Renal pelvis (tissue), 4 donors: ENCODE measurements around the gene CMKLR1. TPM values are rescaled to one million over a fixed set of nuclear protein-coding genes. Genes with fewer than 3 reads are reported as not detected.

Source experiments
- DNase-seq: peaks from one replicate; pipeline ENCODE4 v3.0.0-alpha.2; 2013
- polyA plus RNA-seq, 3 donors: library from polyadenylated mRNA; unstranded; fragments of 120-200 nt; gene quantifications; one replicate each; pipeline ENCODE4 v1.2.1, GENCODE V29; 2013; ENCODE audit not compliant: insufficient read length in 3 of 3

CMKLR1 gene
- polyA plus RNA-seq, 3 donors = 3.3 to 5.8 (median 4.3) TPM

DNA sequence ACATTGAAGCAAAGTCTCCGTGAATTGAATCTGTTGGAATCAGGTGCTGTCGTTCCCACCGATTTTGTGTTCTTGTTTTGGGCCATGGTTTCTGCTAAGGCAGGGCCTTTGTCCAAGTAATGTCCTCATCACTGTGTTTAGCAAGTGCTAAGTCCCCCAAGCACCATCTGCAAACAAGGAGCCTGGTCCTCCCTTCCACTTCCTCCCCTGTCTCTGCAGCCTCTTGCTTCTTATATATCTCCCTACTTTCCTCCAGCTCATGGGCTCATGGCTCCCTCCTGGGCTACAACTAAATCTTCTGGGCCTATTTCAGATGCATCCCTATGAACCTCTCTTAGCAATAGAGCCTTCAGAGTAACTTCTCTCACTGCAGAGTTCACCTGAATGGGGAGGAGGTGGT, 25.8 kb upstream of the CMKLR1 start:
- no peak for DNase-seq

- DNase-seq = no peak
Measured at GRCh38 chr12:108363565-108363964, 24.5 kb upstream of the CMKLR1 start.

- no peak for DNase-seq
Measured at GRCh38 chr12:108363165-108363564, 24.1 kb upstream of the CMKLR1 start.

DNA sequence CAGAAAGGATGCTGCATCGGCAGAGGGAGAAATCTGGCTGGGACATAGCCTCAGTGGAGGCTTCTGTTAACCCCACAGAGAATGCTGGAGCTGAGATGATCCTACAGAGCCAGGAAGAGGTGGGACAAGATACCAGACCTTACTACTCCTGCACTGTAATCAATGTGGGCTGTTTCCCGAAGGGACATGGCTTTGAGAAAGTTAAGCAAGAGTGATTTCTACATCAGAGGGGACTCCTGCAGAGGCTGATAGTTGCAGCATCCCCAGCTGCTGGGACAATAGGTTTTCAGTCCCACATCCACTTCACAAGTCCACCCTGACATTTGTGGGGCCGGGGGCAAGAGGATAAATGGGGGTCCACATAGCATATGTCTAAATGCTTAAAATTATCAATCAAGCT, 22.5 kb upstream of the CMKLR1 start:
- DNase-seq = no peak

DNA sequence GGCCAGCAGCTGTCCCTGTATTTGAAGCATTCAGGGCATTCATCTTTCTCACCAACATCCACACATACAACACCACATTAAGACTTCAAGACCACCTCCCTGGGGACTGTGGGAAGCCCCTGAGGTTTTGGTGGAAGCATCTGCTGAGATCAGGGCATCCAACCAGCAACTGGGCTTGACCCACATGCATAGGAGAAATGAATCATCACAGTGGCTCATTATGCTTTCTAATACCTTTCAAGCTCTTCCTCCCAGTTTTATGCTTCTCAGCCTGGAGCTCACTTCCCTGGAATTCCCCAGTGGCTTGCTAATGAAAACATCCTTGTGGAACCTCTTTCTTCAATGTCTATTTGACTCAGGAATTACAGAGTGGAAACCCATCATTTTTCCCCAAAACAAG, 21.4 kb upstream of the CMKLR1 start:
- DNase-seq = no peak

DNA sequence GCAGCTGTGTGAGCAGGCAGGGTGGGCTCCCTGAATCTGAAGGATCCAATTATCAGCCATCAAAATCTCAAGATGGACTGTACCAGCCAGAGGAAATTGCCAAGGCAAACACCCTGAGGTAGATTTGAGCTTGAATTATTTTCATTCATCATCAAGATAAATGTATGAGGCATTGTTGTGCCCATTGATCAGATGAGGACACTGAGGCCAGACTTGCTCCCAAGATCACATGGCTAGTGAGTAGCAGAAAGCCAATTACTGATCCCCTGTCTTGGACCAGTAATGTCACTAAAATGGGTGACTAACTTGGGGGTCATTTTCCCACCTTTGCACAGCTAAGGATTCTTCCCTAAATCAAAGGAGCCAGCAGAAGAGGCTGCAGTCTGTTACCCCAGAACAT, 20.9 kb upstream of the CMKLR1 start:
- no peak for DNase-seq

DNA sequence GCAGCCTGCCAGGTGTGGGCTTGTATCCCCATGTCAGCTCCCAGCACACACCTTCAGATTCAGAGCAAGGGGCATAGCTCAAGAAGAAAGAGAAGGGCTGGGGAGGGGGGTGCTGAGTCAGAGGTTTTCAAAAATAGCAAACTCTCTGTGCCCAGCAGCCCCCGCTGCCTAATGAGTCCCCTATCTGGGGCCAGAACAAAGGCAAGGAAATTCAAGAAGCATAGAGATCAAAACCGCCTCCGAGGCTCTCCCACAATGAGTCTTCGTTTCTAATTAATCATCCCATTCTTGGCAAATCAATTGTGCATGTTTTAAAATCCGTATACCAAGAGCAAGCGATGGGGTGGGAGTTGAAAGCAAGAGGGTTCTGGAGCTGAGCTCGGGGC, 19.5 kb upstream of the CMKLR1 start:
- DNase-seq = no peak

DNA sequence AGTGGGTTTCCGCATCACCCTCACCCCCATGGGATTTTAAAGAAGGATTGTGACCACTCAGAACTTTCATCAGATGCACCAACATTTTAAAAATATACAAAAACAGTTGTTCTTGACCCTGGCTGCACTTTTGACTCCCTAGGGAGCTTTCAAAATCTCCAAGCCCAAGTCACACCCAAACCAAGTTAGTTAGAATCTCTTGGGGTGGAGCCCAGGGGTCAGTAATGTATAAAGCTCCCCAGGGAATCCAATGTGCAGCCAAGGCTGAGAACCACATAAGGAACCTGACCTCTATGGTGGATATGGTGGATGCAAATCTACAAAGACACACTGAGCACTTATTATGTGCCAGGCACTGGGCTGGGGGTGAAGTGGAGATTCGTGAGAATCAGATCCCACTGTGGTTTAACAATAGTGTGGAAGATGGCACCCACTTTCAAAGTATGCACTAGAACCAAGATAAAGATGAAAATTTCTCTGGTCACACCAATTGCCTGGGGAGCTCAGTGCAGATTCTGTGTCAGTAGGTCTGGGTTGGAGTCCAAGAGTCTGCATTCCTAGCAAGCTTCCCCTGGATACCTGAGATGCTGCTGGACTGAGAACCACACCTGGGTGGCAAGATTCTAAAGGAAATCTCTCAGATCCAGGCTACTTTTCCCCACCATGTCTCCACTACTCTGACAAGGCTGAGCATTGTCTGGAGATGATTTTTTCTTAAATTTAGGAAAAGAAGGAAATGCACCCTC, 18.9 kb upstream of the CMKLR1 start:
- DNase-seq = no peak

DNA sequence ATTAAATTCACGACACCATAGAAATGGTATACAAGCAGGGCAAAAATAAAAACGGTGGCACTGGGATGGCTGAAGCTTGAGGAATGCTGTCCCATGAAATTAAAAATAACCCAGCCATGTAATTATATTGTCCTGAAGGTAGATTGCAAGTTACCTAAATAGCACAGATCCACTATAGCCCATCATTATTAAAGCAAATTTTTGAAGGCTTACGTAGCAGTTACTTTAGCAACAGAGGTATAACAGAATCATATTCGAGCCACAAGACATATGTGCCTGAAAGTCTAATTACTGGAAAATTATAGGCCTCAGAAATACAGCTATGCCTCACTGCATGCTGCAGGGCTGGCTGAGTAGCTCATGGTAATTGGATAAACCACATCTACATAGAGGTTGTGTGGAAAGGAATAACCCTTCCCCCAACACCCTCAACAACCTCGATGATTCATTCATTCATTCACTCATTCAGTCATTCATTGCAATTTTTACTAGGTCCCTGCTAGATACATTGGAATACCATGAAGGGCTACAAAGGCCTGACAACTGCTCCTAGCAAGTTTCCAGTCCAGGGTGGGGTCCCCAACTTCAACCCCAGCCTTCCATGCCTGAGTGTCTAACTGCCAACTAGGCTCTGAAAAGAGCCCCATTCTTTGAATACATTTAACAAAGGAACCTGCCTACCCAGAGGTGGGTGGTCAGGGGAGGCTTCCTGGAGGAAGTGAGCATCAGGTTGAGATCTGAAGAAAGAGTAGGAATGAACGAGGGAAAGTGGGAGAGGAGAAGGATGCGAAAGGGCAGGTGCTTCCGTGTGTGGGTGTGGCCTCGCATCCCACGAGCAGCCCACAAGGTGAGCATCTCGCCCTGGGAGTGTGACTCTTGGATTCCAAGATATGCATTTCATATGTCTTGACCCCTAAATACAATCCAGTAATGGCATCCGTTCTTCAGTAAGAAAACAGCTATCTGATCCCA, 18.0 kb upstream of the CMKLR1 start:
- DNase-seq = peak; percentile 48

- DNase-seq = no peak
Measured at GRCh38 chr12:108355069-108355468, 16.0 kb upstream of the CMKLR1 start.

DNA sequence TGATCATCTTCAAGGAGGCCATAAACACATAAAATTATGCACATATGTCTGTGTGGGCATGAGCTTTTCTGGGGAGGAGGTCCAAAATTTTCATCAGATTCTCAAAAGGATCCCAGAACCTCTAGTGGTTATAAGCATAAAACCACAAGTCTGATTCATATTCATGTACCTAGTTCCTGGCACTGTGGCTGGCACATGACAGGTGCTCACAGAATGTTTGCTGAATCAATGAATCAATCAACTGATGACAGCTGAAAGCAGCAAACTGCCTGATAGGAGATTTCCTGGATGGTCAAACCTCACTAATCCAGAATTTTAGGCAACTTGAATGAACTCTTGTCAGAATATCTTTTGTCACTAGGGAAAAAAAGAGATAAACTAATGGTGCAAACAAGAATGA, 13.5 kb upstream of the CMKLR1 start:
- no peak for DNase-seq

DNA sequence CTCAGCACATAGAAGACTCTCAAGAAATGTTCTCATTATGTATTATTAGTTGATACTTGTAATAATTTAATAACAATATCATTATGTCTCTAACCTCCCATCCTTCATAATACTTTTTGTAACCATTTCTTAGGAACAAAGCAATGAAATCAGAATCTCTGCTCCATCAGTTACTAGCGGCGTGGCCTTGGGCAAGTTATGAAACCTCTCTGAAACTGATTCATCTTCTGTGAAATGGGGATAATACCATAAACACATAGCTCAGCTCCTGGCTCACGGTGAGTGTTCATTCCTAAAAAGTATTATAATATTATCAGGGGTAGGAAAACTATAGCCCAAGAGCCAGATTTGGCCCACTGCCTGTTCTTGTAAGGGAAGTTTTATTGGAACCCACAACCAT, 11.4 kb upstream of the CMKLR1 start:
- no peak for DNase-seq

DNA sequence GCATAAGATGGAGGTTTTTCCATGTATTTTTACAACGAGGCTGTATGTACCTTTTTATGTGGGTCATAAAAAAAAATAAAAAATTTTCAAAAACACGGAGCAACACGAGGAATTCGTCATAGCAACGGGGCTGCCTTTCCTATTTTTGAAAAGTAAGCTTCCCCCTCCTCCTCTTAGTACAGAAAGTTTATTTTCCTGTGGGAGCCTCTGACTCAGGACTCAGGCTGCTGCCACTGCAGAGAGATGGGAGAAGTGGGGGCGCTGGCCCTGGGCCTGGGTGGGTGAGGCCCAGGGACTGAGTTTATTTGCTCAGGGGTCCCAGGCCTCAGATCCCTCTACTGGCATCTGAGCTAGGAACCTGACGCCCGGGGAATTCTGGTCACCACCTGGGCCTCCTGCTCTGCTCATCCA, 10.2 kb upstream of the CMKLR1 start:
- no peak for DNase-seq

GRCh38 chr12:108348842-108349241, 9.7 kb upstream of the CMKLR1 start:
- no peak for DNase-seq

DNA sequence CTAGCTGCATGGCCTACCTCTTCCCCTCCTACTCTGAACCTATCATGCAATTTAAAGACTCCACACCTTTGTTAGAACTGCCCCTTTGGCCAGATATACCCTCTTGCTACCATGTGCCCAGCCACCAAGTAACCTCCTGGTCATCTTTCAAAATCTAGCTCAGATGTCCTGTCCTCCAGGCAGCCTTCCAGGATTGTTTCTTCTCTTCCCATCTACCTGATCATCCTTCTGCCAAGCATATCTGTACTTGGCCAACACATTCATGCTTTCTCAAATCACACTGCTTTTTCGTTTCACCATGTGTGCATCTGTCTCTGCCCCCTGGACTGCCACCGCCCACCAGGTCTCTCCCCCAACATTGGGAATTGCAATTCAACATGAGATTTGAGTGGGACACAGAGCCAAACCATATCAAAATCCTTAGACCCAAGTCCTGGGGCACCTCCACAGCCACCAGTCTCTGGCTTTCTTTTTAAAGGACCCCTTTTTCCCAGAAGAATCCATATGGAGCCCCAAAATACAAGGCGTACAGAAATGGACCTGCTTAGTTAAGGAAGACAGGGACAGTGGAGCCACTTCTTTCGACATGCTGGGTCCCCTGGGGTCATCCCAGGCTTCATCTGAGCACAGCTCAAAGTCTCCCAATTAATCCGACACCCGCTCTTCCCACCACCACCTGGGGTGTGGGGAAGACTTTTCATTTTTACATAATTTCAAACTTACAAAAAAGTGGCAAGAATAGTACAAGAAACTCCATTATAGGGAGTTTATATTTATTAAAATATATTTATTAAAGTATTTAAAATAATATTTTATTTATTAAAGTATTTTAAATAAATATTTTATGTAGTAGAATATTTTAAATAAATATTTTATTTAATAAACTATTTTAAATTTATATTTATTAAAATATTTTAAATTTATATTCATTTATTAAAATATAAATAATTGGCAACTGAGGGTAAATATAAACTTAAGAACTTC, 7.9 kb upstream of the CMKLR1 start:
- no peak for DNase-seq

DNA sequence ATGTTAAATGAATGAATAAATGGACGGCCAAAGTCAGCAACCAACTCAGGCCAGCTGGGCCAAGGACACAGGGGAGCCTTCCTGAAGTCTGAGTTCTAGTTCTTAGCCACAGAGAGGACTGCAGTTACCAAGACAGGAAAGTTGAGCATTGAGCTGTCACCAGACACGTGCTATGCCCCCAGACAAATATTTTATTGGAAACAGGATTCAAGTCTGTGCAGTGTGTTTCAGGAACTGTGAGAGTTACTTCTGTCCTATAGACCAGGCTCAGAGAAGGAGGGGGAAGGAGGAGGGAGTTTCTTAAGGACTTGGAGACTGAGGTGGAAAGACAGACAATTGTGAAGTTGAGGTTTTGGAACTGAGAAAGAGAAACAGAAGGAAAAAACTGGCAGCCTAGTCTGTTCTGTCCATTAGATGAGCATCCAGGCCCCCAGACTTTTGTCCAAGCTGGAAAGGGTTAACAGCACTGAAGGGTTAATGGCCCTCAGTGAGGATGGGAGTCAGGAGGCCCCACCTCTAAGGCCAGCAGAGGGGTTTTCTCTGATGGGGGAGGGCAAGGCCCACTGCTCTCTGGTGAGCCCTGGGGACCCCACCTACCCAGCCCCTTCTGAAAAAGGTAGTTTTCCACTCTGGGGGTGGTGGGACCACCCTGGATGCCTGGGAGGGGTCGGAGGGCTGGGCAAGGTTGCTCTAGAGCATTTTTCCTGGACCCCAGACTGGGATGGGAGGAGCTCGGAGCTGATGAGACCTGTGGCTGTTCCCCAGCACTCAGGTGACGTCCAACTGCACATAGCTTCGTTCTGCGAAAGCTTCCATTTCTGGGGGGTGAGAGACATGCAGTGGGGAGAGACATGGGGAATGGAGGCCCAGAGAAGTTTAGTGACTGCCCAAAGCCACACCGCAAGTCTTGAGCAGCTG, 6.9 kb upstream of the CMKLR1 start:
- DNase-seq = no peak

DNA sequence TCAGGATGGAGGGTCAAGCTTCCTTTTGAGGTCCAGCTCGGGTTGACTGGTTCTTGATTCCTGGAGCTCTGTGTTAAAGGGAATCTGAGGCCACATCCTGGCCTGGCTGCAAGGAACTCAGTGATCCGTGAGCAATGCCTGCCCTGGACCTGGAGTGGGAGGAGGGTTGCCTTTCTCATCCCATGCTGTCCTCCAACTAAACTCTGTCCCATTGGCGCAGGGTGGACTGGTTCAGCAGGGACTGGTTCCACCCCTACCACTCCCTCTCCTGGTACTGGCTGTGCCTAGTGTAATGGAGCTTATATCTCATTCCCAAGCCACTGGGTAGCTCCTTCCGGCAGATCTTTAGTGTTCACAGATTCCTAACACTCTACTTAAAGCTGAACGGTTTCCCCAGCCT, 3.9 kb upstream of the CMKLR1 start:
- DNase-seq = peak; percentile 51

GRCh38 chr12:108341854-108342847, 3.0 kb upstream of the CMKLR1 start:
- DNase-seq = no peak

GRCh38 chr12:108341356-108341755, 2.2 kb upstream of the CMKLR1 start:
- DNase-seq = no peak

DNA sequence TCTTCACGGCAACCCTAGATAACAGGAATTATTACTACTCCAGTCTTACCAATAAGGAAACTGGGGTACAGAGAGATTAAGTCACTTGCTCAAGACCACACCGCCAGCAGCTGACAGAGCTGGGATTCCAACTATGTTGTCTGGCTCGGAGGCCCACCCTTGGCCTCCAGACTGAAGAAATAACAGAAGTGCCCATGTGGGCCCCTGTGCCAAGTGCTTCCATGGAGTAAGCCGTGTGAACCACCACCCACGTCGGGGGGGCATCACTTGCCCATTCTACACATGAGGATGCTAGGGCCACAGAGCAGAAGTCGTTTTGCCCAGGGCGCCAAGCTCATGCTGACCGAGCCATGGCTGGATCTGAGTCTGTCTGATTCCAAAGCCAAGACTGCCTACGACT, 926 bp upstream of the CMKLR1 start:
- no peak for DNase-seq
